ENCODE data around the gene PRR14L.
"Not testable (repeated sequence)": the region's sequence is repeated elsewhere in the genome, so short reads cannot be mapped to it uniquely, and the experiment has no call there.

Gene PRR14L

GRCh38 chr22:31740314-31740713 is 9.6 kb downstream of the PRR14L start:
- not testable (repeated sequence) for DNase-seq (ENCODE audit: low read depth in 3 of 3)

GRCh38 chr22:31739795-31740201 is 10.1 kb downstream of the PRR14L start:
- DNase-seq (ENCODE audit: low read depth in 3 of 3): no peak

GRCh38 chr22:31738566-31738965 is 11.4 kb downstream of the PRR14L start:
- no peak for DNase-seq (ENCODE audit: low read depth in 3 of 3)

- DNase-seq (ENCODE audit: low read depth in 3 of 3): no peak
Measured at GRCh38 chr22:31737932-31738331, 12.0 kb downstream of the PRR14L start.

- DNase-seq (ENCODE audit: low read depth in 3 of 3): no peak
Measured at GRCh38 chr22:31736458-31736857, 13.5 kb downstream of the PRR14L start.

- no peak for DNase-seq (ENCODE audit: low read depth in 3 of 3)
Measured at GRCh38 chr22:31734512-31734911, 15.4 kb downstream of the PRR14L start.

GRCh38 chr22:31733580-31734079 is 16.3 kb downstream of the PRR14L start:
- DNase-seq (ENCODE audit: low read depth in 3 of 3): no peak

GRCh38 chr22:31732089-31732829 is 17.7 kb downstream of the PRR14L start:
- no peak for DNase-seq (ENCODE audit: low read depth in 3 of 3)

- no peak for DNase-seq (ENCODE audit: low read depth in 3 of 3)
Measured at GRCh38 chr22:31730344-31730711, 19.6 kb downstream of the PRR14L start.

GRCh38 chr22:31728857-31729256 is 21.1 kb downstream of the PRR14L start:
- DNase-seq (ENCODE audit: low read depth in 3 of 3): no peak

- DNase-seq (ENCODE audit: low read depth in 3 of 3): no peak
Measured at GRCh38 chr22:31726692-31727091, 23.2 kb downstream of the PRR14L start.

- no peak for DNase-seq (ENCODE audit: low read depth in 3 of 3)
Measured at GRCh38 chr22:31723723-31724122, 26.2 kb downstream of the PRR14L start.

GRCh38 chr22:31719850-31720471 is 30.0 kb downstream of the PRR14L start:
- DNase-seq (ENCODE audit: low read depth in 3 of 3): no peak

GRCh38 chr22:31715147-31715778 is 34.7 kb downstream of the PRR14L start:
- DNase-seq (ENCODE audit: low read depth in 3 of 3): no peak

GRCh38 chr22:31711226-31711625 is 38.7 kb downstream of the PRR14L start:
- not testable (repeated sequence) for DNase-seq (ENCODE audit: low read depth in 3 of 3)

GRCh38 chr22:31707519-31707918 is 42.4 kb downstream of the PRR14L start:
- no peak for DNase-seq (ENCODE audit: low read depth in 3 of 3)

GRCh38 chr22:31695423-31695822 is 54.5 kb downstream of the PRR14L start:
- no peak for DNase-seq (ENCODE audit: low read depth in 3 of 3)

GRCh38 chr22:31694046-31694445 is 55.9 kb downstream of the PRR14L start:
- not testable (repeated sequence) for DNase-seq (ENCODE audit: low read depth in 3 of 3)

- DNase-seq (ENCODE audit: low read depth in 3 of 3): no peak
Measured at GRCh38 chr22:31692186-31692886, 57.6 kb downstream of the PRR14L start.

GRCh38 chr22:31691408-31691807 is 58.5 kb downstream of the PRR14L start:
- DNase-seq (ENCODE audit: low read depth in 3 of 3): no peak

- DNase-seq (ENCODE audit: low read depth in 3 of 3): no peak
Measured at GRCh38 chr22:31683181-31684105, 66.5 kb downstream of the PRR14L start.
